ENCODE measurements around the gene NPL.

The NPL gene

DNA sequence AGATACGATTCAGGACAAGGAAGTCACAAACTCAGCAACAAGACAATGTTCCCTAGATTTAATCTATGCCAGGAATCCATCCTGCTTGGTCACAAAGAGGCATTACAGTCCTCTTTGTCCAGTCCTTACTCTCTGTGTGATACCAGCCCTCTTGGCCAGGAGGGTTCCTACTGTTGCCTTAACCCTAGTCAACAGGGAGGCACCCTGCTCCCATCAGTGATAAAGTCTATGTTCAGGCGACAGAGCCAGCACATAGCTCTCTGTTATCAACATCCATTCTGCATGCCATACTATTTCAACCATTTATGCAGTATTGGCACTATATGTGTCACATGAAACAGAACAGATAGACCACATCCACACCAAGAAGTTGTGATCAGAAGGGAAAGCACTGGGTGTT, 4.4 kb upstream of the NPL start:
- Histone ChIP-seq H3K27ac (ENCODE audit: low read length) (no peak overlapping the region), H3K4me3 (ENCODE audit: low read depth in 1 of 2, low read length in 2 of 2) (no peak overlapping the region), H2AFZ (ENCODE audit: low read depth, low read length) (no peak overlapping the region), H3K9ac (ENCODE audit: low read depth, low read length) (no peak overlapping the region), H3K9me3 (ENCODE audit: insufficient read depth, low read length, severe bottlenecking) (no peaks in the 10 kb centered on the region), H3K79me2 (ENCODE audit: insufficient read depth, low read length) (no peaks in the 10 kb centered on the region), H3K36me3 (ENCODE audit: insufficient read depth, low read length) (no peaks in the 10 kb centered on the region), H4K20me1 (ENCODE audit: insufficient read depth, low read length) (no peaks in the 10 kb centered on the region), H3K4me1 (ENCODE audit: insufficient read depth, low read length) (peaks cover 27% of the 10 kb centered on the region), H3K4me2 (ENCODE audit: insufficient read depth, low read length) (no peak overlapping the region), H3K27me3 (ENCODE audit: insufficient read depth, low read length, poor library complexity) (peaks cover 14% of the 10 kb centered on the region)
- DNase-seq (no peak), ATAC-seq (ENCODE audit: insufficient read depth, low read depth) (no peak)
- TF ChIP-seq, protein P1, sequence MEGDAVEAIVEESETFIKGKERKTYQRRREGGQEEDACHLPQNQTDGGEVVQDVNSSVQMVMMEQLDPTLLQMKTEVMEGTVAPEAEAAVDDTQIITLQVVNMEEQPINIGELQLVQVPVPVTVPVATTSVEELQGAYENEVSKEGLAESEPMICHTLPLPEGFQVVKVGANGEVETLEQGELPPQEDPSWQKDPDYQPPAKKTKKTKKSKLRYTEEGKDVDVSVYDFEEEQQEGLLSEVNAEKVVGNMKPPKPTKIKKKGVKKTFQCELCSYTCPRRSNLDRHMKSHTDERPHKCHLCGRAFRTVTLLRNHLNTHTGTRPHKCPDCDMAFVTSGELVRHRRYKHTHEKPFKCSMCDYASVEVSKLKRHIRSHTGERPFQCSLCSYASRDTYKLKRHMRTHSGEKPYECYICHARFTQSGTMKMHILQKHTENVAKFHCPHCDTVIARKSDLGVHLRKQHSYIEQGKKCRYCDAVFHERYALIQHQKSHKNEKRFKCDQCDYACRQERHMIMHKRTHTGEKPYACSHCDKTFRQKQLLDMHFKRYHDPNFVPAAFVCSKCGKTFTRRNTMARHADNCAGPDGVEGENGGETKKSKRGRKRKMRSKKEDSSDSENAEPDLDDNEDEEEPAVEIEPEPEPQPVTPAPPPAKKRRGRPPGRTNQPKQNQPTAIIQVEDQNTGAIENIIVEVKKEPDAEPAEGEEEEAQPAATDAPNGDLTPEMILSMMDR (IDR thresholded peaks at IDR 0.05; ENCODE audit: borderline replicate concordance, extremely low read depth, low read length, poor library complexity, severe bottlenecking): no peak
- TF ChIP-seq EZH2 (IDR thresholded peaks at IDR 0.05; ENCODE audit: borderline replicate concordance, low read depth, low read length, severe bottlenecking): no peak

DNA sequence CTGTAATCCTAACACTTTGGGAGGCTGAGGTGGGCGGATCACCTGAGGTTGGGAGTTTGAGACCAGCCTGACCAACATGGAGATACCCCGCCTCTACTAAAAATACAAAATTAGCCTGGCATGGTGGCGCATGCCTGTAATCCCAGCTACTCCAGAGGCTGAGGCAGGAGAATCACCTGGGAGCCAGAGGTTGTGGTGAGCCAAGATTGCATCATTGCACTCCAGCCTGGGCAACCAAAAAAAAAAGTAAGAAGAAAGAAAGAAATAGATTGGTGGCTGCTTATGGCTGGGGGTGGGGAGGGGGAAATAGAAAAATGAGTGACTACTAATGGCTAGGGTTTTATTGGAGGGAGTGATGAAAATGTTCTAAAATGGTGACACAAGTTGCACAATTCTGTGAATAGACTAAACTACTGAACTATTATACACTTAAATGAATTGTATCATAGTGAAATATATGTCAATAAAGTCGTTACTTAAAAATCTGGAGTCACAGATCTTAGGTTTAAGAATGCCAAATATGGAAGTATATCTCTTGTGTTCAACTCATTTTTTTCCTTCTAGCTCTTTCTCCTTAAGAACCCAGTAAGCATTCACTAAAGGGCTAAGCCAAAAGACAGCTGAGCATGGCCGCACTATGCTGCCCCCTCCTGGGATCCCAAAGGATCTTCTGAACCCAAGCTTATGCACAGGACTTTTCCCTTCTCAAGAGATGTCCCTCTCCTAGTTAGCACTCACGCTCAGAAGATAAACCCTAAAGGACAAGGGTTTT, 3.2 kb upstream of the NPL start:
- no peak for TF ChIP-seq EZH2 (IDR thresholded peaks at IDR 0.05; ENCODE audit: borderline replicate concordance, low read depth, low read length, severe bottlenecking)
- TF ChIP-seq, protein P1 (IDR thresholded peaks at IDR 0.05; ENCODE audit: borderline replicate concordance, extremely low read depth, low read length, poor library complexity, severe bottlenecking): peak; percentile 76

DNA sequence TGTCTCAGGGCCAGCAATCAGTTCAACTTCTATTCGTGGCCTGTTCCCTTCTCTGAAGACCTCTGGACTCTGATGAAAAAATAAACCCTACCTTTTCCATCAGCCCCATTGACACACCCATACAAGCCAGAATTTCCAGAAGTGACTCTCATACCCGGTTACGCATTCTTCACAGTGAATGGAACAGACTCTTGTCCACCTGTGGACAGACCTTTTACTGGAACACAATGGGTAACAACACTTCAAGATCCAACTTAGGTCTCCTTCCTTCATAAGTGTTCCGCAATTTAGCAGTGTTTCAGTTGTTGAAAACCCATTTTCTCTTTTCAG, 2.6 kb upstream of the NPL start:
- TF ChIP-seq, protein P1 (IDR thresholded peaks at IDR 0.05; ENCODE audit: borderline replicate concordance, extremely low read depth, low read length, poor library complexity, severe bottlenecking): no peak
- no peak for TF ChIP-seq EZH2 (IDR thresholded peaks at IDR 0.05; ENCODE audit: borderline replicate concordance, low read depth, low read length, severe bottlenecking)
- Histone ChIP-seq H2AFZ (ENCODE audit: low read depth, low read length) (no peak overlapping the region), H3K4me1 (ENCODE audit: insufficient read depth, low read length) (peaks cover 26% of the 10 kb centered on the region), H3K9ac (ENCODE audit: low read depth, low read length) (no peak overlapping the region), H3K4me3 (ENCODE audit: low read depth in 1 of 2, low read length in 2 of 2) (no peak overlapping the region), H3K4me2 (ENCODE audit: insufficient read depth, low read length) (no peak overlapping the region), H3K36me3 (ENCODE audit: insufficient read depth, low read length) (no peaks in the 10 kb centered on the region), H4K20me1 (ENCODE audit: insufficient read depth, low read length) (no peaks in the 10 kb centered on the region), H3K27ac (ENCODE audit: low read length) (no peak overlapping the region), H3K27me3 (ENCODE audit: insufficient read depth, low read length, poor library complexity) (peaks cover 14% of the 10 kb centered on the region), H3K9me3 (ENCODE audit: insufficient read depth, low read length, severe bottlenecking) (no peaks in the 10 kb centered on the region), H3K79me2 (ENCODE audit: insufficient read depth, low read length) (no peaks in the 10 kb centered on the region)
- no peak for DNase-seq
- no peak for ATAC-seq (ENCODE audit: insufficient read depth, low read depth)

More for the DNA sequence above, 3.2 kb upstream of the NPL start:
- Histone ChIP-seq H3K4me1 (ENCODE audit: insufficient read depth, low read length) (peaks cover 30% of the 10 kb centered on the region), H3K27me3 (ENCODE audit: insufficient read depth, low read length, poor library complexity) (peaks cover 14% of the 10 kb centered on the region), H3K4me3 (ENCODE audit: low read depth in 1 of 2, low read length in 2 of 2) (no peak overlapping the region), H3K4me2 (ENCODE audit: insufficient read depth, low read length) (no peak overlapping the region), H4K20me1 (ENCODE audit: insufficient read depth, low read length) (no peaks in the 10 kb centered on the region), H3K36me3 (ENCODE audit: insufficient read depth, low read length) (no peaks in the 10 kb centered on the region), H3K27ac (ENCODE audit: low read length) (no peak overlapping the region), H3K79me2 (ENCODE audit: insufficient read depth, low read length) (no peaks in the 10 kb centered on the region), H3K9ac (ENCODE audit: low read depth, low read length) (no peak overlapping the region), H2AFZ (ENCODE audit: low read depth, low read length) (no peak overlapping the region), H3K9me3 (ENCODE audit: insufficient read depth, low read length, severe bottlenecking) (no peaks in the 10 kb centered on the region)
- ATAC-seq (ENCODE audit: insufficient read depth, low read depth): 0 out of 3 replicates have a peak, but pooled peaks have one; percentile 20
- peak; percentile 54 for DNase-seq
